H1 (cell line): ENCODE results near the gene TRIM29. TPM values are rescaled to one million over a fixed set of nuclear protein-coding genes. Genes with fewer than 3 reads are reported as not detected.

Experiments
- CTCF ChIA-PET: fragments of 300-600 bp; sonication (Branson Sonifier 250); formaldehyde crosslinking; loops from one replicate; lab custom pipeline; 2021; ENCODE audit not compliant: partially characterized antibody; lab: Charles Lee
- POLR2A ChIA-PET: fragments of 300-600 bp; sonication (Branson Sonifier 250); formaldehyde crosslinking; loops from one replicate; lab custom pipeline; 2021; ENCODE audit warnings: inconsistent platforms; ENCODE audit not compliant: partially characterized antibody; lab: Charles Lee
- DNase-seq, 2 experiments: peaks; one replicate each; pipeline versions ENCODE4 v3.0.0 to v3.0.0-alpha.2; 2010 to 2022; ENCODE audit warnings: low spot score in 2 of 2, low read depth in 1 of 2, mixed read lengths in 1 of 2
- FAIRE-seq: peaks from 2 replicates; lab custom pipeline; 2011; peaks lifted over from hg19 to GRCh38; lab: Jason Lieb, UNC
- H2AFZ ChIP-seq: 2 replicates; pipeline ENCODE4 v1.8.1; 2012; ENCODE audit warnings: low read length, inconsistent platforms
- H2AK5ac ChIP-seq: 2 replicates; pipeline ENCODE4 v1.6.1; 2013; ENCODE audit warnings: low read depth, low read length
- H2BK120ac ChIP-seq: replicated peaks from 2 replicates; pipeline ENCODE3; 2013; ENCODE audit warnings: low read depth, low read length, inconsistent platforms
- H2BK12ac ChIP-seq: 2 replicates; pipeline ENCODE4 v1.6.1; 2013; ENCODE audit warnings: low read depth, low read length
- H2BK15ac ChIP-seq: 2 replicates; pipeline ENCODE4 v1.6.1; 2013; ENCODE audit warnings: low read length
- H2BK20ac ChIP-seq: 2 replicates; pipeline ENCODE4 v1.6.1; 2013; ENCODE audit warnings: low read length
- H2BK5ac ChIP-seq: 2 replicates; pipeline ENCODE4 v1.6.1; 2013; ENCODE audit warnings: low read depth, low read length
- H3K14ac ChIP-seq: 2 replicates; pipeline ENCODE4 v1.6.1; 2013; ENCODE audit warnings: inconsistent platforms; ENCODE audit not compliant: insufficient read length
- H3K18ac ChIP-seq: 2 replicates; pipeline ENCODE4 v1.6.1; 2013; ENCODE audit warnings: low read length; ENCODE audit errors: extremely low read depth
- H3K23ac ChIP-seq: 2 replicates; pipeline ENCODE4 v1.6.1; 2013; ENCODE audit warnings: inconsistent platforms; ENCODE audit not compliant: insufficient read length
- H3K23me2 ChIP-seq: 2 replicates; pipeline ENCODE4 v1.6.1; 2013; ENCODE audit warnings: low read depth, low read length
- H3K27ac ChIP-seq: 2 replicates; pipeline ENCODE4 v1.6.1; 2011; ENCODE audit warnings: low read depth, low read length, inconsistent platforms
- H3K27me3 ChIP-seq, 4 experiments: replicated peaks in 1 of 4; 1 replicate in 1 of 4; 2 replicates in 3 of 4; pipeline versions ENCODE4 v1.6.1 to v1.8.1; 2011 to 2013; ENCODE audit warnings: low read length in 3 of 4, mild to moderate bottlenecking in 3 of 4, inconsistent platforms in 2 of 4, mixed read lengths in 2 of 4, moderate library complexity in 1 of 4; ENCODE audit not compliant: control insufficient read depth in 3 of 4, insufficient read depth in 3 of 4; ENCODE audit errors: extremely low read depth in 1 of 4
- H3K36me3 ChIP-seq, 4 experiments: 2 replicates each; pipeline versions ENCODE4 v1.6.1 to v1.8.1; 2011 to 2013; ENCODE audit warnings: mild to moderate bottlenecking in 4 of 4, low read length in 3 of 4, moderate library complexity in 2 of 4, control low read depth in 1 of 4, inconsistent platforms in 1 of 4; ENCODE audit not compliant: insufficient read depth in 4 of 4, control insufficient read depth in 2 of 4
- H3K4ac ChIP-seq: replicated peaks from 2 replicates; pipeline ENCODE3; 2013; ENCODE audit warnings: low read length, low read depth, mixed read lengths, inconsistent platforms; ENCODE audit not compliant: insufficient read length
- H3K4me1 ChIP-seq, 4 experiments: replicated peaks in 1 of 4; 1 replicate in 1 of 4; 2 replicates in 3 of 4; pipeline versions ENCODE4 v1.6.1 to v1.8.1; 2011 to 2013; ENCODE audit warnings: low read length in 3 of 4, inconsistent platforms in 2 of 4, mixed read lengths in 1 of 4; ENCODE audit not compliant: insufficient read depth in 4 of 4, control insufficient read depth in 3 of 4
- H3K4me2 ChIP-seq, 2 experiments: 2 replicates each; pipeline versions ENCODE4 v1.6.1 to v1.8.1; 2011 to 2013; ENCODE audit warnings: low read depth in 2 of 2, low read length in 2 of 2, control low read depth in 1 of 2, inconsistent platforms in 1 of 2, mild to moderate bottlenecking in 1 of 2; ENCODE audit not compliant: insufficient read depth in 1 of 2
- H3K4me3 ChIP-seq, 4 experiments: fragments of 200-600, 300-600 bp in 1 of 4; sonication (generic), shearing (Covaris generic), sonication (Bioruptor Twin) in 1 of 4; 2 replicates each; pipeline versions ENCODE4 v1.5.1 to v1.8.1; 2011 to 2016; ENCODE audit warnings: low read length in 4 of 4, low read depth in 3 of 4, control low read depth in 2 of 4, inconsistent platforms in 2 of 4, mild to moderate bottlenecking in 2 of 4, mixed read lengths in 1 of 4, moderate library complexity in 1 of 4; ENCODE audit not compliant: insufficient read depth in 2 of 4; ENCODE audit errors: extremely low read depth in 1 of 4
- H3K56ac ChIP-seq: replicated peaks from 2 replicates; pipeline ENCODE3; 2013; ENCODE audit warnings: low read depth, mild to moderate bottlenecking, mixed read lengths, low read length, inconsistent platforms; ENCODE audit not compliant: insufficient read length
- H3K79me1 ChIP-seq: 2 replicates; pipeline ENCODE4 v1.6.1; 2013; ENCODE audit warnings: low read depth, low read length, control low read depth
- H3K79me2 ChIP-seq, 2 experiments: 2 replicates each; pipeline versions ENCODE4 v1.6.1 to v1.8.1; 2012 to 2013; ENCODE audit warnings: low read length in 2 of 2, mild to moderate bottlenecking in 2 of 2, inconsistent platforms in 1 of 2; ENCODE audit not compliant: insufficient read depth in 2 of 2, control insufficient read depth in 1 of 2
- H3K9ac ChIP-seq, 4 experiments: replicated peaks in 1 of 4; 1 replicate in 1 of 4; 2 replicates in 3 of 4; pipeline versions ENCODE4 v1.6.1 to v1.8.1; 2011 to 2013; ENCODE audit warnings: low read depth in 3 of 4, low read length in 3 of 4, control low read depth in 2 of 4, mild to moderate bottlenecking in 2 of 4, moderate library complexity in 2 of 4, inconsistent platforms in 1 of 4; ENCODE audit errors: extremely low read depth in 1 of 4
- H3K9me3 ChIP-seq, 2 experiments: 2 replicates each; pipeline versions ENCODE4 v1.6.1 to v1.8.1; 2012 to 2013; ENCODE audit warnings: mild to moderate bottlenecking in 2 of 2, moderate library complexity in 2 of 2, control low read depth in 1 of 2, inconsistent platforms in 1 of 2, low read depth in 1 of 2, low read length in 1 of 2, mixed read lengths in 1 of 2; ENCODE audit not compliant: insufficient read depth in 2 of 2
- H4K20me1 ChIP-seq, 2 experiments: replicated peaks in 1 of 2; 2 replicates each; pipeline versions ENCODE3 to v1.8.1; 2011 to 2013; ENCODE audit warnings: inconsistent platforms in 2 of 2, low read length in 2 of 2, mild to moderate bottlenecking in 1 of 2; ENCODE audit not compliant: insufficient read depth in 2 of 2, control insufficient read depth in 1 of 2
- H4K5ac ChIP-seq: 2 replicates; pipeline ENCODE4 v1.6.1; 2013; ENCODE audit warnings: low read length, low read depth, mixed read lengths, inconsistent platforms; ENCODE audit not compliant: insufficient read length
- H4K8ac ChIP-seq: 2 replicates; pipeline ENCODE4 v1.8.0; 2013; ENCODE audit warnings: mild to moderate bottlenecking, moderate library complexity, low read length, inconsistent platforms; ENCODE audit not compliant: insufficient read depth; ENCODE audit errors: extremely low read depth
- H4K91ac ChIP-seq: replicated peaks from 2 replicates; pipeline ENCODE3; 2013; ENCODE audit warnings: low read length, mixed read lengths, inconsistent platforms; ENCODE audit not compliant: insufficient read length
- ASH2L ChIP-seq: fragments of 200-600, 300-600 bp; sonication (generic); IDR thresholded peaks from one replicate; pipeline ENCODE4 v1.7.1; 2017; ENCODE audit warnings: low read length
- BACH1 ChIP-seq: IDR thresholded peaks from 2 replicates; pipeline ENCODE4 v1.6.1; 2012; ENCODE audit warnings: low read length, improper control_type of control experiment
- BRCA1 ChIP-seq: IDR thresholded peaks from 2 replicates; pipeline ENCODE4 v1.6.1; 2012; ENCODE audit warnings: low read depth, low read length, improper control_type of control experiment
- CBX8 ChIP-seq: fragments of 300-800, 300-1000 bp; sonication (generic); IDR thresholded peaks from 2 replicates; pipeline ENCODE4 v1.7.1; 2016; ENCODE audit warnings: low read depth, low read length, borderline replicate concordance
- CTBP2 ChIP-seq: IDR thresholded peaks from 2 replicates; pipeline ENCODE4 v1.7.0; 2011; ENCODE audit warnings: borderline replicate concordance, mild to moderate bottlenecking, moderate library complexity, mixed read lengths, low read length; ENCODE audit not compliant: insufficient read depth, insufficient read length
- JUND ChIP-seq: IDR thresholded peaks from 2 replicates; pipeline ENCODE4 v1.6.1; 2011; ENCODE audit warnings: mild to moderate bottlenecking, improper control_type of control experiment, low read length
- MAFK ChIP-seq: IDR thresholded peaks from 2 replicates; pipeline ENCODE4 v1.6.1; 2012; ENCODE audit warnings: low read depth, mild to moderate bottlenecking, improper control_type of control experiment, low read length
- RAD21 ChIP-seq, 2 experiments: IDR thresholded peaks in 1 of 2; conservative IDR thresholded peaks in 1 of 2; 2 replicates each; pipeline ENCODE4 v1.6.1; 2011; ENCODE audit warnings: low read depth in 2 of 2, low read length in 2 of 2, improper control_type of control experiment in 1 of 2, inconsistent platforms in 1 of 2, mild to moderate bottlenecking in 1 of 2, moderate library complexity in 1 of 2
- RXRA ChIP-seq: IDR thresholded peaks from 2 replicates; pipeline ENCODE4 v1.6.1; 2011; ENCODE audit warnings: low read depth, mild to moderate bottlenecking, low read length, moderate library complexity; ENCODE audit not compliant: insufficient read depth
- YY1 ChIP-seq: IDR thresholded peaks from 2 replicates; pipeline ENCODE4 v1.6.1; 2011; ENCODE audit warnings: low read depth, mild to moderate bottlenecking, low read length
- WGBS, 2 experiments: shearing (Covaris generic) in 1 of 2; methylation state at CpG; one replicate each; pipeline versions ENCODE4 v1.1.6 to v1.1.7; 2013 to 2015; ENCODE audit warnings: low lambda C conversion rate in 2 of 2, mixed read lengths in 2 of 2, inconsistent platforms in 1 of 2, low coverage in 1 of 2, missing lambda C conversion rate in 1 of 2; ENCODE audit not compliant: insufficient replicate concordance in 2 of 2, insufficient coverage in 1 of 2, insufficient read length in 1 of 2; ENCODE audit errors: extremely low coverage in 1 of 2, missing lambda C conversion rate in 1 of 2; 5-methylcytosine and 5-hydroxymethylcytosine counted together
- polyA plus RNA-seq, 7 experiments: library from polyadenylated mRNA; depleted of rRNA in 3 of 7; stranded (reverse) in 5 of 7; unstranded in 2 of 7; fragments of >200 nt in 5 of 7; fragments of 200-250 nt in 2 of 7; gene quantifications; 1 replicate in 5 of 7; 2 replicates in 1 of 7; 4 replicates in 1 of 7; pipeline versions ENCODE4 v1.2.1 to v1.2.3, GENCODE V29; 2011 to 2013; ENCODE audit warnings: missing spikeins in 2 of 7, mixed read lengths in 2 of 7
- total RNA-seq: library from RNA; stranded (reverse); fragmentation: NEBNext Ultra II Directional; extraction: Animal tissue kit (Norgen Biotek cat#: 25700); gene quantifications from 2 replicates; pipeline ENCODE4 v1.2.1, GENCODE V29; 2021
- TF ChIP-seq, protein P1 (sequence below): IDR thresholded peaks from 2 replicates; pipeline ENCODE4 v1.6.1; 2012; ENCODE audit warnings: inconsistent platforms

TRIM29 gene
- total and polyA plus RNA-seq, 2 of the 8 experiments (the other 6 are each of a cell fraction or from before 2014, with no cell fraction given) = 0.17 to 0.43 TPM

DNA sequence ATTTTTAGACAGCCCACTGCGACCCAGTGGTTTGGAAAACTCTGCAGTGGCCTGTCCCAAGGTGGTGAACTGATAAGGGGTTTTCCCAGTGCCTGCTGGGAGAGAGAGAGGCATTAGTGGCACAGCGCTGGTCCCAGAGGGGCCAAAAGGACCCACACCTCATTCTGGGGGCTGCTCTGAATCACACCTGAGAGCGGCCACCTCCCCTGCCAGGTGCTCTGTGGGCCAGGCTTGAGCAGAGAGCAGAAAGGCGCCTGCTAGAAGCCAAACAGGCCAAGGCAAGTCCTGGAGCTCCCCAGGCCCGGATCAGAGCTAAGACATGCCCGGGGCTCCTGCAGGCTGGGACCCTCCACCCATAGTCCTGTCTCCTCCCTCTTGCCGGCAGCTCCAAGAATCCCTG, 20.9 kb downstream of the TRIM29 start:
- Histone ChIP-seq H3K9me3 (peaks cover 0 to 7% of the 10 kb centered on the region in 2 experiments; a peak in 1 of 4 replicates), H3K4me3 (no peak overlapping the region), H3K56ac (no peak overlapping the region), H2BK12ac (no peak overlapping the region), H3K79me1 (no peaks in the 10 kb centered on the region), H3K27ac (no peak overlapping the region), H3K9ac (no peak overlapping the region), H3K27me3 (no peaks in the 10 kb centered on the region; a peak in 2 of 7 replicates), H3K23me2 (no peaks in the 10 kb centered on the region), H3K18ac (no peak overlapping the region), H4K5ac (no peak overlapping the region), H4K20me1 (peaks cover 0 to 2% of the 10 kb centered on the region in 2 experiments), H3K36me3 (no peaks in the 10 kb centered on the region; a peak in 1 of 8 replicates), H3K23ac (no peak overlapping the region), H3K79me2 (no peaks in the 10 kb centered on the region), H4K8ac (no peak overlapping the region), H2BK5ac (no peak overlapping the region), H3K4me2 (no peak overlapping the region), H4K91ac (no peak overlapping the region), H2BK20ac (no peak overlapping the region), H3K4me1 (peaks cover 0 to 5% (median 2%) of the 10 kb centered on the region in 4 experiments; a peak in 4 of 7 replicates), H2BK120ac (no peak overlapping the region), H2AFZ (no peak overlapping the region), H3K4ac (no peak overlapping the region), H2AK5ac (no peak overlapping the region), H3K14ac (no peak overlapping the region), H2BK15ac (no peak overlapping the region)
- FAIRE-seq (no peak), DNase-seq (no peak)
- ChIA-PET CTCF (interaction anchor here (0.6 to 6.6 kb wide), 9 partner anchors 9 to 587 kb away, joined by 3 to 31 read pairs (median 4); partner anchors contain the start of gene TRIM29), POLR2A (no interaction called here)
- 92% methylated on average over 6 of the region's 7 CpGs; no CpG with 5 or more reads in 1 of the 2 experiments for WGBS, 2 experiments
- TF ChIP-seq RXRA (no peak), CTBP2 (no peak), BACH1 (no peak), CBX8 (no peak), JUND (no peak), RAD21 (IDR thresholded peaks at IDR 0.05 in 1 of 2, conservative IDR thresholded peaks at IDR 0.05 in 1 of 2; ENCODE audit: low read depth in 2 of 2, low read length in 2 of 2) (no peak), YY1 (no peak), MAFK (no peak), ASH2L (no peak), BRCA1 (no peak)
- TF ChIP-seq, protein P1, sequence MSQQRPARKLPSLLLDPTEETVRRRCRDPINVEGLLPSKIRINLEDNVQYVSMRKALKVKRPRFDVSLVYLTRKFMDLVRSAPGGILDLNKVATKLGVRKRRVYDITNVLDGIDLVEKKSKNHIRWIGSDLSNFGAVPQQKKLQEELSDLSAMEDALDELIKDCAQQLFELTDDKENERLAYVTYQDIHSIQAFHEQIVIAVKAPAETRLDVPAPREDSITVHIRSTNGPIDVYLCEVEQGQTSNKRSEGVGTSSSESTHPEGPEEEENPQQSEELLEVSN = no peak
